HG02852 (cell line): ENCODE results near the gene FOXC1.

Source experiments
- ATAC-seq: cut with Tn5 transposase; IDR thresholded peaks from one replicate; pipeline ENCODE4 v1.9.1; 2021; ENCODE audit warnings: mild to moderate bottlenecking, moderate library complexity; ENCODE audit not compliant: unreplicated experiment

Gene FOXC1

GRCh38 chr6:1598886-1599285 is 10.8 kb upstream of the FOXC1 start:
- no peak for ATAC-seq

- no peak for ATAC-seq
These were observed 10.2 kb upstream of the FOXC1 start for GRCh38 chr6:1599469-1599868.

GRCh38 chr6:1600063-1600763 is 9.5 kb upstream of the FOXC1 start:
- no peak for ATAC-seq

GRCh38 chr6:1600764-1601157 is 9.0 kb upstream of the FOXC1 start:
- ATAC-seq = no peak

- ATAC-seq = no peak
These were observed 8.3 kb upstream of the FOXC1 start for GRCh38 chr6:1601158-1602048.

GRCh38 chr6:1602049-1602713 is 7.5 kb upstream of the FOXC1 start:
- no peak for ATAC-seq

- no peak for ATAC-seq
These were observed 6.0 kb upstream of the FOXC1 start for GRCh38 chr6:1603708-1604107.

- no peak for ATAC-seq
These were observed 5.3 kb upstream of the FOXC1 start for GRCh38 chr6:1604158-1605003.

- no peak for ATAC-seq
These were observed 4.5 kb upstream of the FOXC1 start for GRCh38 chr6:1605004-1605892.

- no peak for ATAC-seq
These were observed 3.6 kb upstream of the FOXC1 start for GRCh38 chr6:1605893-1606779.

- ATAC-seq = no peak
These were observed 2.8 kb upstream of the FOXC1 start for GRCh38 chr6:1606780-1607515.

- ATAC-seq = no peak
These were observed 2.0 kb upstream of the FOXC1 start for GRCh38 chr6:1607516-1608221.

- no peak for ATAC-seq
These were observed 1.3 kb upstream of the FOXC1 start for GRCh38 chr6:1608222-1609040.

- no peak for ATAC-seq
These were observed 571 bp upstream of the FOXC1 start for GRCh38 chr6:1609041-1609647.

GRCh38 chr6:1610497-1611321 is 994 bp downstream of the FOXC1 start:
- peak; percentile 13 for ATAC-seq

GRCh38 chr6:1611322-1611571 is 1.5 kb downstream of the FOXC1 start:
- ATAC-seq = no peak
